IMR-90 (cell line): ENCODE measurements around the gene SLC26A3.
A peak's percentile ranks its signal among the peaks of the same experiment; 100 is the strongest.

Experiments used
- CHD1 ChIP-seq: IDR thresholded peaks from 2 replicates; pipeline ENCODE4 v1.6.1; 2012; ENCODE audit warnings: low read depth, low read length, improper control_type of control experiment
- CTCF ChIP-seq: conservative IDR thresholded peaks from 2 replicates; pipeline ENCODE4 v1.5.1; 2012; ENCODE audit warnings: mild to moderate bottlenecking, low read depth, low read length, improper control_type of control experiment
- FOS ChIP-seq: fragments of 150-350 bp; IDR thresholded peaks from 2 replicates; pipeline ENCODE4 v1.6.1; 2016; ENCODE audit warnings: low read depth, low read length
- MAFK ChIP-seq: IDR thresholded peaks from 2 replicates; pipeline ENCODE4 v1.6.1; 2012; ENCODE audit warnings: low read depth, low read length, improper control_type of control experiment
- MAZ ChIP-seq: IDR thresholded peaks from 2 replicates; pipeline ENCODE4 v1.6.1; 2012; ENCODE audit warnings: low read depth, mild to moderate bottlenecking, low read length, improper control_type of control experiment, moderate library complexity, borderline replicate concordance
- MXI1 ChIP-seq: IDR thresholded peaks from 2 replicates; pipeline ENCODE4 v1.6.1; 2012; ENCODE audit warnings: low read depth, mild to moderate bottlenecking, low read length, moderate library complexity, borderline replicate concordance
- POLR2A ChIP-seq: IDR thresholded peaks from 2 replicates; pipeline ENCODE4 v1.6.1; 2012; ENCODE audit warnings: mild to moderate bottlenecking, low read depth, low read length
- RAD21 ChIP-seq: IDR thresholded peaks from 2 replicates; pipeline ENCODE4 v1.6.1; 2012; ENCODE audit warnings: low read length, improper control_type of control experiment
- USF2 ChIP-seq: fragments of 150-350 bp; IDR thresholded peaks from 2 replicates; pipeline ENCODE4 v1.6.1; 2017; ENCODE audit warnings: mild to moderate bottlenecking, antibody characterized with exemption, low read length, low read depth

DNA sequence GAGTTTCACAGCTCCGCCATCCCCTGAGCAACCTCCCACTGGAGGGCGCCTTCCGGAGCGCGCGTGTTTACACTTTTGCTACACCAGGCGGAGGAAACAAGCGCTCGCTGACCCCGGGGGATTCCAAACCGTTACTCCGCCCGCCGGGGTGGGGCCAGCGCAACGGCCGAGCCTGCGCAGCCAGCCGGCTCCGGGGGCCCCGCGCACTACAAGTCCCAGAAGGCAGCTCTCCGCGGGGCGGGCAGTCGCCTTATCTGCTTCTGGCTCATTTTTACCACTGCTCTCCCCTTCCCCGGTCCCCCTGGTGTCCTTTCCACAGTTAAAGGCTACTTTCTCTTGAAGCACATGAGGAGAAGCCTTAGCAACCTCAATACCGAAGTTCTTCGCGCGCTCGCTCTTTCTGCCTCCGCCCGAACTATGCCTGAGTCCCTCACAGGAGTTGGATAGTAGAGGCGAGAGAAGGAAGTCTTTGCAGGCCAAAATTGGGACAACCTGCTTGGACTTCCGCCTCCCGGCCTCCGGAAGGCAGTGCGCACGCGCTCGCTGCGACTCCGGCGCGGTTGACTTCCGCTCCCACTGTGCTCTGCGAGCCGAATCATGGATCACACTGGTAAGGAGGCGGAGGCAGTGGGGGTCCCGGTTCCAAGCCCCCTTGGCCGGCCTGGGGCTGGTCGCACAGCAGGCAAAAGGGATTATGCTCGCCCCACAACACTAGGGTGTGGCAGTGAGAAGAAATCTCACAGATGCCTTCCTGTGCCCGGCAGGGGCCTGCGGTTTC lies 59.3 kb downstream of the SLC26A3 start, which contains the start of gene CBLL1:
- TF ChIP-seq CTCF (peak; percentile 85), MAFK (no peak), FOS (no peak), POLR2A (peak; percentile 79), MXI1 (peak; percentile 52; the same call in 1 of the 2 replicates), USF2 (no peak), MAZ (peak; percentile 35; the same call in 1 of the 2 replicates), CHD1 (no peak), RAD21 (peak; percentile 59)
